GM21526 (cell line): ENCODE measurements around the gene AP1B1.

Experiments used
- ATAC-seq: cut with Tn5 transposase; IDR thresholded peaks from one replicate; pipeline ENCODE4 v1.9.1; 2021; ENCODE audit warnings: moderate library complexity; ENCODE audit not compliant: unreplicated experiment, low FRiP score

AP1B1 gene

GRCh38 chr22:29302681-29303465 lies 85.5 kb downstream of the AP1B1 start:
- no peak for ATAC-seq

GRCh38 chr22:29302402-29302680 lies 86.0 kb downstream of the AP1B1 start:
- no peak for ATAC-seq

GRCh38 chr22:29301716-29302401 lies 86.5 kb downstream of the AP1B1 start:
- ATAC-seq = no peak

- no peak for ATAC-seq
Observed at GRCh38 chr22:29300807-29301601, 87.4 kb downstream of the AP1B1 start.

- no peak for ATAC-seq
Observed at GRCh38 chr22:29300467-29300806, 87.9 kb downstream of the AP1B1 start.

- ATAC-seq = no peak
Observed at GRCh38 chr22:29299136-29299900, 89.1 kb downstream of the AP1B1 start.

GRCh38 chr22:29298641-29299040 lies 89.7 kb downstream of the AP1B1 start:
- ATAC-seq = no peak

- ATAC-seq = no peak
Observed at GRCh38 chr22:29292379-29292778, 96.0 kb downstream of the AP1B1 start.

GRCh38 chr22:29291215-29291614 lies 97.2 kb downstream of the AP1B1 start:
- ATAC-seq = no peak

- ATAC-seq = no peak
Observed at GRCh38 chr22:29290061-29290460, 98.3 kb downstream of the AP1B1 start.

GRCh38 chr22:29288837-29289236 lies 99.5 kb downstream of the AP1B1 start:
- ATAC-seq = no peak

GRCh38 chr22:29284196-29284595 lies 104.2 kb downstream of the AP1B1 start:
- no peak for ATAC-seq

GRCh38 chr22:29277927-29278326 lies 110.4 kb downstream of the AP1B1 start:
- ATAC-seq = no peak
